BLaER1 (cell line): ENCODE results near the gene TCF7.

Source experiments
- H3K27ac ChIP-seq: shearing (Covaris generic); formaldehyde crosslinking; 2 replicates; pipeline ENCODE4 v1.8.1; 2022
- H3K27me3 ChIP-seq: shearing (Covaris generic); formaldehyde crosslinking; 2 replicates; pipeline ENCODE4 v1.8.1; 2022
- H3K36me3 ChIP-seq: shearing (Covaris generic); formaldehyde crosslinking; 2 replicates; pipeline ENCODE4 v1.8.1; 2022
- H3K4me1 ChIP-seq: shearing (Covaris generic); formaldehyde crosslinking; 2 replicates; pipeline ENCODE4 v1.8.1; 2022
- H3K4me2 ChIP-seq: shearing (Covaris generic); formaldehyde crosslinking; 2 replicates; pipeline ENCODE4 v1.8.1; 2022
- H3K4me3 ChIP-seq: shearing (Covaris generic); formaldehyde crosslinking; 2 replicates; pipeline ENCODE4 v1.8.1; 2022
- H3K9ac ChIP-seq: shearing (Covaris generic); formaldehyde crosslinking; 2 replicates; pipeline ENCODE4 v1.8.1; 2022
- H3K9me3 ChIP-seq: shearing (Covaris generic); formaldehyde crosslinking; 2 replicates; pipeline ENCODE4 v1.8.1; 2022
- H4K20me1 ChIP-seq: shearing (Covaris generic); formaldehyde crosslinking; 2 replicates; pipeline ENCODE4 v1.8.1; 2022
- Cebpa-rat ChIP-seq: shearing (Covaris generic); IDR thresholded peaks from 2 replicates; pipeline ENCODE4 v1.8.1; 2022

The TCF7 gene

GRCh38 chr5:134129411-134130238 is 15.1 kb downstream of the TCF7 start:
- H3K27me3 ChIP-seq = no peaks in the 10 kb centered on the region
- H3K4me1 ChIP-seq = peaks cover 76% of the 10 kb centered on the region
- no peak for TF ChIP-seq Cebpa-rat
- H3K36me3 ChIP-seq = peaks cover 61% of the 10 kb centered on the region
- no peak overlapping the region for H3K27ac ChIP-seq
- no peak overlapping the region for H3K4me3 ChIP-seq
- H3K4me2 ChIP-seq = 0 out of 2 replicates have a peak overlapping the region, but pooled peaks have one; percentile 2
- H3K9ac ChIP-seq = no peak overlapping the region
- H3K9me3 ChIP-seq = no peaks in the 10 kb centered on the region
- H4K20me1 ChIP-seq = peaks cover 100% of the 10 kb centered on the region

- no peaks in the 10 kb centered on the region for H3K9me3 ChIP-seq
- H4K20me1 ChIP-seq = peaks cover 100% of the 10 kb centered on the region
- H3K36me3 ChIP-seq = peaks cover 69% of the 10 kb centered on the region
Observed at GRCh38 chr5:134130239-134130945, 15.9 kb downstream of the TCF7 start.

GRCh38 chr5:134131165-134131564 is 16.7 kb downstream of the TCF7 start:
- no peak overlapping the region for H3K4me2 ChIP-seq
- no peak overlapping the region for H3K27ac ChIP-seq
- H3K4me3 ChIP-seq = no peak overlapping the region
- H4K20me1 ChIP-seq = peaks cover 100% of the 10 kb centered on the region
- no peak overlapping the region for H3K9ac ChIP-seq
- TF ChIP-seq Cebpa-rat = no peak
- H3K4me1 ChIP-seq = peaks cover 76% of the 10 kb centered on the region
- H3K36me3 ChIP-seq = peaks cover 76% of the 10 kb centered on the region
- H3K9me3 ChIP-seq = no peaks in the 10 kb centered on the region
- H3K27me3 ChIP-seq = no peaks in the 10 kb centered on the region

More at GRCh38 chr5:134130239-134130945, 15.9 kb downstream of the TCF7 start:
- H3K27ac ChIP-seq = no peak overlapping the region
- no peak overlapping the region for H3K4me3 ChIP-seq
- no peaks in the 10 kb centered on the region for H3K27me3 ChIP-seq
- no peak for TF ChIP-seq Cebpa-rat
- no peak overlapping the region for H3K9ac ChIP-seq
- no peak overlapping the region for H3K4me2 ChIP-seq
- peaks cover 76% of the 10 kb centered on the region for H3K4me1 ChIP-seq

- TF ChIP-seq Cebpa-rat = no peak
- Histone ChIP-seq H3K27ac (no peak overlapping the region), H4K20me1 (peaks cover 100% of the 10 kb centered on the region), H3K36me3 (peaks cover 82% of the 10 kb centered on the region), H3K4me1 (peaks cover 76% of the 10 kb centered on the region), H3K9me3 (no peaks in the 10 kb centered on the region), H3K4me2 (peak overlapping the region; percentile 71), H3K4me3 (no peak overlapping the region), H3K9ac (peak overlapping the region; percentile 18; the same call in 1 of the 2 replicates), H3K27me3 (no peaks in the 10 kb centered on the region)
Observed at GRCh38 chr5:134131578-134132350, 17.3 kb downstream of the TCF7 start.

- Histone ChIP-seq H3K4me2 (peak overlapping the region; percentile 71), H3K9me3 (no peaks in the 10 kb centered on the region), H3K27ac (peak overlapping the region; percentile 9; the same call in 1 of the 2 replicates), H3K36me3 (peaks cover 82% of the 10 kb centered on the region), H3K4me3 (no peak overlapping the region), H3K27me3 (no peaks in the 10 kb centered on the region), H3K9ac (peak overlapping the region; percentile 18), H4K20me1 (peaks cover 100% of the 10 kb centered on the region), H3K4me1 (peaks cover 76% of the 10 kb centered on the region)
- no peak for TF ChIP-seq Cebpa-rat
Observed at GRCh38 chr5:134132372-134133187, 18.1 kb downstream of the TCF7 start.

- Histone ChIP-seq H3K4me2 (peak overlapping the region; percentile 71), H3K4me1 (peaks cover 76% of the 10 kb centered on the region), H4K20me1 (peaks cover 100% of the 10 kb centered on the region), H3K36me3 (peaks cover 77% of the 10 kb centered on the region), H3K27me3 (no peaks in the 10 kb centered on the region), H3K4me3 (no peak overlapping the region), H3K9me3 (no peaks in the 10 kb centered on the region), H3K9ac (peak overlapping the region; percentile 27; the same call in 1 of the 2 replicates), H3K27ac (peak overlapping the region; percentile 9; the same call in 1 of the 2 replicates)
- TF ChIP-seq Cebpa-rat = no peak
Observed at GRCh38 chr5:134133188-134133994, 18.9 kb downstream of the TCF7 start.

- no peak overlapping the region for H3K27ac ChIP-seq
- peaks cover 79% of the 10 kb centered on the region for H3K4me1 ChIP-seq
- H4K20me1 ChIP-seq = peaks cover 100% of the 10 kb centered on the region
- H3K9me3 ChIP-seq = no peaks in the 10 kb centered on the region
- no peaks in the 10 kb centered on the region for H3K27me3 ChIP-seq
- no peak for TF ChIP-seq Cebpa-rat
- H3K36me3 ChIP-seq = peaks cover 74% of the 10 kb centered on the region
- H3K4me3 ChIP-seq = no peak overlapping the region
- peak overlapping the region; percentile 27; the same call in 1 of the 2 replicates for H3K9ac ChIP-seq
- peak overlapping the region; percentile 71 for H3K4me2 ChIP-seq
Observed at GRCh38 chr5:134133995-134134541, 19.6 kb downstream of the TCF7 start.

GRCh38 chr5:134135091-134135655 is 20.7 kb downstream of the TCF7 start:
- Histone ChIP-seq H3K4me2 (peak overlapping the region; percentile 71; the same call in 1 of the 2 replicates), H3K4me3 (no peak overlapping the region), H3K4me1 (peaks cover 90% of the 10 kb centered on the region), H3K27me3 (no peaks in the 10 kb centered on the region), H3K36me3 (peaks cover 74% of the 10 kb centered on the region), H3K27ac (no peak overlapping the region), H3K9ac (no peak overlapping the region), H3K9me3 (no peaks in the 10 kb centered on the region), H4K20me1 (peaks cover 100% of the 10 kb centered on the region)
- no peak for TF ChIP-seq Cebpa-rat
